Esophagus squamous epithelium (tissue), 4 donors: Measurements from ENCODE around the gene GTF3C4.

Experiments
- CTCF ChIP-seq, 6 experiments: fragments of 450-650 bp in 4 of 6; fragments of 200-600 bp in 2 of 6; sonication (generic) in 2 of 6; IDR thresholded peaks; one replicate each; pipeline ENCODE4 v1.5.1; 2016 to 2019; ENCODE audit warnings: antibody characterized with exemption in 6 of 6, mild to moderate bottlenecking in 4 of 6, moderate library complexity in 4 of 6
- POLR2A ChIP-seq, 4 donors: fragments of 450-650 bp; IDR thresholded peaks; one replicate each; pipeline ENCODE4 v1.6.1; 2017; ENCODE audit warnings: antibody characterized with exemption in 4 of 4, mild to moderate bottlenecking in 4 of 4, moderate library complexity in 3 of 4

GRCh38 chr9:132732326-132733259, 62.3 kb downstream of the GTF3C4 start:
- TF ChIP-seq CTCF (IDR thresholded peaks at IDR 0.05) (no peak), POLR2A (IDR thresholded peaks at IDR 0.05) (no peak)
